Left ventricle myocardium inferior (tissue), 1 donor: ENCODE data around the gene UBXN11. TPM values are rescaled to one million over a fixed set of nuclear protein-coding genes. Genes with fewer than 3 reads are reported as not detected.

Source experiments
- DNase-seq: peaks from one replicate; pipeline ENCODE4 v3.0.0-alpha.2; 2020
- H3K27ac ChIP-seq: fragments of 200-600 bp; replicated peaks from 2 replicates; pipeline ENCODE4 v1.8.0; 2021
- H3K27me3 ChIP-seq: fragments of 200-600 bp; 2 replicates; pipeline ENCODE4 v1.8.0; 2021; ENCODE audit warnings: low read depth
- H3K36me3 ChIP-seq: fragments of 200-600 bp; 2 replicates; pipeline ENCODE4 v1.8.0; 2021
- H3K4me1 ChIP-seq: fragments of 200-600 bp; 2 replicates; pipeline ENCODE4 v1.8.0; 2021
- H3K4me3 ChIP-seq: fragments of 200-600 bp; 2 replicates; pipeline ENCODE4 v1.8.0; 2021; ENCODE audit warnings: mild to moderate bottlenecking, moderate library complexity
- H3K9me3 ChIP-seq: fragments of 200-600 bp; replicated peaks from 2 replicates; pipeline ENCODE4 v1.8.0; 2021
- CTCF ChIP-seq: fragments of 200-600 bp; IDR thresholded peaks from 2 replicates; pipeline ENCODE4 v1.8.0; 2021; ENCODE audit warnings: antibody characterized with exemption, mild to moderate bottlenecking, borderline replicate concordance
- intact Hi-C: fragments of 100-400 bp; cut with micrococcal nuclease; formaldehyde crosslinking; loops from one replicate; pipeline ENCODE4 v1.11.0; 2022
- total RNA-seq: library from RNA; stranded (reverse); fragmentation: NEBNext Ultra II Directional; extraction: Animal tissue kit (Norgen Biotek cat#: 25700); gene quantifications from one replicate; pipeline ENCODE4 v1.2.1, GENCODE V29; 2021
- donor health status: DM: no; HTN: yes; CAD: no; lungs with severe emphysema.

The UBXN11 gene
- total RNA-seq, 1 donor from 2014 or later, result 11.6 TPM

GRCh38 chr1:26268290-26269197, 37.9 kb downstream of the UBXN11 start:
- H3K4me3 ChIP-seq, result no peak overlapping the region
- H3K27me3 ChIP-seq, result no peaks in the 10 kb centered on the region
- no peak overlapping the region for H3K27ac ChIP-seq
- peaks cover 10% of the 10 kb centered on the region for H3K4me1 ChIP-seq
- TF ChIP-seq CTCF, result no peak
- H3K36me3 ChIP-seq, result peaks cover 93% of the 10 kb centered on the region
- no peak for DNase-seq
- intact Hi-C loops, result no loop called here
- peaks cover 6% of the 10 kb centered on the region for H3K9me3 ChIP-seq

GRCh38 chr1:26265405-26265804, 41.0 kb downstream of the UBXN11 start:
- no peak overlapping the region for H3K27ac ChIP-seq
- no peak overlapping the region for H3K4me3 ChIP-seq
- H3K27me3 ChIP-seq, result no peaks in the 10 kb centered on the region
- H3K4me1 ChIP-seq, result peaks cover 21% of the 10 kb centered on the region
- no peak for TF ChIP-seq CTCF
- H3K9me3 ChIP-seq, result peaks cover 6% of the 10 kb centered on the region
- H3K36me3 ChIP-seq, result peaks cover 96% of the 10 kb centered on the region
- no peak for DNase-seq
- intact Hi-C loops, result no loop called here

GRCh38 chr1:26263212-26263611, 43.2 kb downstream of the UBXN11 start:
- no peak overlapping the region for H3K4me3 ChIP-seq
- H3K27ac ChIP-seq, result peak overlapping the region; percentile 33
- no peak for DNase-seq
- H3K4me1 ChIP-seq, result peaks cover 37% of the 10 kb centered on the region
- intact Hi-C loops, result no loop called here
- H3K27me3 ChIP-seq, result no peaks in the 10 kb centered on the region
- H3K36me3 ChIP-seq, result peaks cover 98% of the 10 kb centered on the region
- no peaks in the 10 kb centered on the region for H3K9me3 ChIP-seq
- no peak for TF ChIP-seq CTCF

GRCh38 chr1:26259578-26259977, 46.9 kb downstream of the UBXN11 start:
- no peak for DNase-seq
- Histone ChIP-seq H3K9me3 (no peaks in the 10 kb centered on the region), H3K36me3 (peaks cover 89% of the 10 kb centered on the region), H3K27ac (peak overlapping the region; percentile 89), H3K4me1 (peaks cover 40% of the 10 kb centered on the region), H3K4me3 (no peak overlapping the region), H3K27me3 (no peaks in the 10 kb centered on the region)
- intact Hi-C loops, result no loop called here
- TF ChIP-seq CTCF, result no peak

GRCh38 chr1:26259005-26259404, 47.4 kb downstream of the UBXN11 start:
- Histone ChIP-seq H3K27ac (peak overlapping the region; percentile 89), H3K4me1 (peaks cover 40% of the 10 kb centered on the region), H3K36me3 (peaks cover 83% of the 10 kb centered on the region), H3K4me3 (no peak overlapping the region), H3K9me3 (no peaks in the 10 kb centered on the region), H3K27me3 (no peaks in the 10 kb centered on the region)
- intact Hi-C loops, result no loop called here
- DNase-seq, result no peak
- TF ChIP-seq CTCF, result no peak
